Neutrophil (primary cell): Measurements from ENCODE around the gene BCL2L11.

Source experiments
- H3K27ac ChIP-seq: fragments of 200-600 bp; sonication (generic); 2 replicates; pipeline ENCODE4 v1.5.1; 2016; ENCODE audit warnings: mild to moderate bottlenecking, moderate library complexity
- H3K27me3 ChIP-seq: fragments of 200-600 bp; sonication (generic); 2 replicates; pipeline ENCODE4 v1.6.0; 2016; ENCODE audit warnings: mild to moderate bottlenecking
- H3K36me3 ChIP-seq: fragments of 200-600 bp; sonication (generic); 2 replicates; pipeline ENCODE4 v1.5.1; 2017
- H3K4me1 ChIP-seq, 2 experiments: fragments of 200-600 bp in 1 of 2; sonication (generic) in 1 of 2; 1 replicate in 1 of 2; 2 replicates in 1 of 2; pipeline versions ENCODE4 v1.5.1 to v1.6.1; 2013 to 2016; ENCODE audit warnings: low read depth in 1 of 2, low read length in 1 of 2, mild to moderate bottlenecking in 1 of 2, moderate library complexity in 1 of 2; ENCODE audit not compliant: control insufficient read depth in 1 of 2, insufficient read depth in 1 of 2
- H3K4me3 ChIP-seq, 2 experiments: fragments of 200-600 bp in 1 of 2; sonication (generic) in 1 of 2; 1 replicate in 1 of 2; 2 replicates in 1 of 2; pipeline ENCODE4 v1.5.1; 2013 to 2016; ENCODE audit warnings: low read depth in 1 of 2, low read length in 1 of 2, mild to moderate bottlenecking in 1 of 2, moderate library complexity in 1 of 2
- H3K9me3 ChIP-seq: fragments of 200-600 bp; sonication (generic); 2 replicates; pipeline ENCODE4 v1.5.1; 2016
- CTCF ChIP-seq: fragments of 200-600 bp; sonication (generic); IDR thresholded peaks from 2 replicates; pipeline ENCODE4 v1.5.1; 2016; ENCODE audit warnings: antibody characterized with exemption

Gene BCL2L11

DNA sequence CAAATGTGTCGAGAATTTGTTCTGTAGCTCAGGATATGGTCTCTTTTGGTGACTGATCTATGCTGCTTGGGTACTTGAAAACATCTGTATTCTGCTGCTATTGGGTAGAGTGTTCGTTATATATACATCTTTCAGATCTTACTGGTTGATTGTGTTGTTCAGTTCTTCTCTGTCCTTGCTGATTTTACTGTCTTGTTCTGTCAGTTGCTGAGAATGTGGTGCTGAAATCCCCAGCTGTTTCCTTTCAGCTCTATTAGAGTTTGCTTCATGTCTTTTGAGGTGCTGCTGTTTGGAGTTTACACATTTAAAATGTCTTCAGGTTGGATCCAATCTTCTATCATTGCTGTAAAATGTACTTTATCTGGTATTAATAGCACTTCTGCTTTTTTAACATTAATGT is 12.9 kb downstream of the BCL2L11 start:
- H3K4me1 ChIP-seq, result peaks cover 0 to 2% of the 10 kb centered on the region in 2 experiments
- H3K27ac ChIP-seq, result no peak overlapping the region
- TF ChIP-seq CTCF, result no peak
- H3K36me3 ChIP-seq, result no peaks in the 10 kb centered on the region
- no peaks in the 10 kb centered on the region for H3K9me3 ChIP-seq
- no peaks in the 10 kb centered on the region for H3K27me3 ChIP-seq
- H3K4me3 ChIP-seq, result no peak overlapping the region

DNA sequence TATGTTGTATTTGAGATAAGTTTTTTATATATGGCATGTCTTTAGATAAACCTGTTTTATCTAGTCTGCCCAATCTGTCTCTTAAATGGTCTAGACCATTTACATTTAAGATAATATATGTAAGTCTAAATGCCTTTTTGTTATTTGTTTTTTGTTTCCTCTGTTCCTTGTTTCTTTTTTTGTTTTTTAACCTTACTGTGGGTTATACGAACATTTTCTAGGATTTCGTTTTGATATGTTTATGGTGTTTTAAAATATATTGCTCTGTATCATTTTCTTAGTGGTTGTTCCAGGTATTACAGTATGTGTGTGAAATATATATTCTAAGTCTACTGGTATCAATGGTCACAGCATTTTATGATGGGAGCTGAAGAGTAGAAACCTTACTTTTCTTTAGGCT is 13.3 kb downstream of the BCL2L11 start:
- H3K4me3 ChIP-seq, result no peak overlapping the region
- no peaks in the 10 kb centered on the region for H3K27me3 ChIP-seq
- no peaks in the 10 kb centered on the region for H3K36me3 ChIP-seq
- no peaks in the 10 kb centered on the region for H3K9me3 ChIP-seq
- no peak overlapping the region for H3K27ac ChIP-seq
- H3K4me1 ChIP-seq, result no peaks in the 10 kb centered on the region
- no peak for TF ChIP-seq CTCF

GRCh38 chr2:111135237-111135909 is 14.7 kb downstream of the BCL2L11 start:
- Histone ChIP-seq H3K4me3 (no peak overlapping the region), H3K27ac (no peak overlapping the region), H3K4me1 (no peaks in the 10 kb centered on the region), H3K27me3 (no peaks in the 10 kb centered on the region), H3K36me3 (peaks cover 5% of the 10 kb centered on the region), H3K9me3 (no peaks in the 10 kb centered on the region)
- no peak for TF ChIP-seq CTCF

DNA sequence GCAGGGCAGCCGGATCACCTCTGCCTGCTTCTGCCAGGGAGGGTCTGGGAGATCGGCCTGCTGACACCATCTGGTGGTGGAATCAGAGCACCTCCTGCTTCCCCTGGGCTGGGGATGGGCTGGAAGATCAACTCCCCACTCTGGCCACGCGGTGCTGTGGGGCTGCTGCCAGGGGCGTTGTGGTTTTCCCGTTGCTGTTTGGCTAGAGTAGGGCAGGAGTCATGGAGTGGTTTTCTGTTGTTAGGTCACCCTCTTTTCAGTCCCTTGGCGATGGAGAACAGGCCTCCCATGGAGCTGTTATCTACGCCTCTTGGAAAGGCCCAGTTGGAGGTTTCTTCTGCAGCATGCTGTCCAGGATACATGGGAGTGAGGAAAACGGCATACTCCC is 15.2 kb downstream of the BCL2L11 start:
- no peak for TF ChIP-seq CTCF
- H3K4me3 ChIP-seq, result no peak overlapping the region
- no peaks in the 10 kb centered on the region for H3K9me3 ChIP-seq
- no peaks in the 10 kb centered on the region for H3K27me3 ChIP-seq
- no peak overlapping the region for H3K27ac ChIP-seq
- peaks cover 5% of the 10 kb centered on the region for H3K36me3 ChIP-seq
- H3K4me1 ChIP-seq, result no peaks in the 10 kb centered on the region

DNA sequence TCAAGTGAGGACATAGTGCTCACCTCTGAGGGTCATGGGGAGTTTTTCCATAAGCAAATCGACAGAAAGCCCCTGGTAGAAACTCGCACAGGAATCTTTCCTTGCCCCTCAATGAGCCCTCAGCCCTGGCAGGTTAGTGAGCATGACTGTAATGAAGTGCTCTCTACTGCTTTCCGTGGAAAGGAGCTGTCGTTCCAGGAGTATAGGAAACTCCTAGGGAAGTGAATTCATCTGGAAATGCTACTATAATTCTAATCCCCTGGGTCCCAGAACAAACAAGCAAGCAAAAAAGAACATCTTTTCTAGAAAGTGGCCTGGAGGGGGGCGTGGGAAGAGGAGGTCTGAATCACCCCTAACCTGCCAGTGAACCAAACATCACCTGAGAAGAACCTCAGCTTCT is 18.1 kb downstream of the BCL2L11 start:
- Histone ChIP-seq H3K4me3 (no peak overlapping the region), H3K9me3 (no peaks in the 10 kb centered on the region), H3K27me3 (no peaks in the 10 kb centered on the region), H3K4me1 (no peaks in the 10 kb centered on the region), H3K27ac (no peak overlapping the region), H3K36me3 (peaks cover 5% of the 10 kb centered on the region)
- no peak for TF ChIP-seq CTCF
